ENCODE measurements around the gene NAV1. TPM values are rescaled to one million over a fixed set of nuclear protein-coding genes. Genes with fewer than 3 reads are reported as not detected.
A peak's percentile ranks its signal among the peaks of the same experiment; 100 is the strongest.

The NAV1 gene
- total and polyA plus RNA-seq, 9 of the 15 experiments (the other 6 are each of a cell fraction or from before 2014, with no cell fraction given), result 0.91 to 16.8 (median 3.2) TPM

DNA sequence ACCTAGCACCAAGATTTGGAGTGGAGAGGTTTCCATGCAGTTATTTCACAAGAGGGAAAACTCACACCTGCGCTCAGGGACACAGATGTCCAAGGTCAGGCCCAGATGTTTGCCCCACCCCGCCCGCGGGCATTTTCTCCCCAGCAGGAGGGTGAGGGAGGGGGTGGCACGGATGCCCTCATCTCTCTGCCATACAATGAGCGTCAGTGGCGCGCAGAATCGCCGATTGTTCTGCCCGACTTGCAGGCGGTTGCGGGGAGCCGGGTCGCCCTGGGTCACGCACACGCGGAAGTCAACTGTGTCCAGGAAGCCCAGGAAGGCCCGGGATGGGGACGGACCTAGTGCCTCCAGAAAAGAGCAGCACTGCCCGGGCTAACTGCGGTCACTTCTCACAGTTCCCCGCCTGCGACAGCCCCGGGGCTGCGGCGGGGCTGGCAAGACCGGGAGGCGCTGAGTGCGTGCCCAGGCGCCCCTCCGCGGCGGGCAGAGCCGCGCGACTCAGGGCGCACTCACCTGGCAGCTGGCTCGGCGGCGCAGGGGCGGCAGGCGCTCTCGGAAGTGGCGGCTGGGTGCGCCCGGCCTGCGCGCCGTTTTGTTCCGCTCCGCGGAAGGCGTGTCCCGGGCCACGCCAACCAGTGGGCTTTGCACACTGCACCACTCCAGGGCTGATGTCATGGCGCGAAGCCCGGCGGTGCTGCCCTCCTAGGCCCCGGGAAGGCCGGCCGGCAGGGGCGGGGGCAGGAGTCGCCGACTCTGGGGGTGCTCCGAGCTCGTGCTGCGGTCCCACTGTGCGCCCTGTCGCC is 32.2 kb upstream of the NAV1 start, which contains the start of gene CSRP1 (continued):
- TF ChIP-seq PML (IDR thresholded peaks at IDR 0.05; ENCODE audit: low read length), result 0 out of 2 replicates have a peak, but pooled peaks have one; percentile 18
- no peak for TF ChIP-seq ARID3A (IDR thresholded peaks at IDR 0.05; ENCODE audit: borderline replicate concordance, low read depth, low read length)
- TF ChIP-seq NFE2L1 (tag; IDR thresholded peaks at IDR 0.05; ENCODE audit: borderline replicate concordance, low read depth), result no peak
- TF ChIP-seq SMAD2 (IDR thresholded peaks at IDR 0.05; ENCODE audit: low read depth, low read length), result no peak
- no peak for TF ChIP-seq ZNF282 (CRISPR knock-in tag; IDR thresholded peaks at IDR 0.05)
- peak; percentile 77 for TF ChIP-seq ZFX (CRISPR knock-in tag; IDR thresholded peaks at IDR 0.05)
- peak; percentile 80 for TF ChIP-seq SMAD4 (CRISPR knock-in tag; conservative IDR thresholded peaks at IDR 0.05)
- TF ChIP-seq MAZ (CRISPR knock-in tag; conservative IDR thresholded peaks at IDR 0.05 in 1 of 2, IDR thresholded peaks at IDR 0.05 in 1 of 2), result peak in 1 of 2 experiments; percentile 67
- TF ChIP-seq SREBF2 (CRISPR knock-in tag; IDR thresholded peaks at IDR 0.05), result no peak
- TF ChIP-seq CXXC5 (CRISPR knock-in tag; IDR thresholded peaks at IDR 0.05), result peak; percentile 87
- TF ChIP-seq, protein P1, sequence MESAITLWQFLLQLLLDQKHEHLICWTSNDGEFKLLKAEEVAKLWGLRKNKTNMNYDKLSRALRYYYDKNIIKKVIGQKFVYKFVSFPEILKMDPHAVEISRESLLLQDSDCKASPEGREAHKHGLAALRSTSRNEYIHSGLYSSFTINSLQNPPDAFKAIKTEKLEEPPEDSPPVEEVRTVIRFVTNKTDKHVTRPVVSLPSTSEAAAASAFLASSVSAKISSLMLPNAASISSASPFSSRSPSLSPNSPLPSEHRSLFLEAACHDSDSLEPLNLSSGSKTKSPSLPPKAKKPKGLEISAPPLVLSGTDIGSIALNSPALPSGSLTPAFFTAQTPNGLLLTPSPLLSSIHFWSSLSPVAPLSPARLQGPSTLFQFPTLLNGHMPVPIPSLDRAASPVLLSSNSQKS (CRISPR knock-in tag; IDR thresholded peaks at IDR 0.05), result no peak
- TF ChIP-seq HCFC1 (IDR thresholded peaks at IDR 0.05; ENCODE audit: low read depth, low read length), result no peak
- TF ChIP-seq FUS (optimal IDR thresholded peaks at IDR 0.05; ENCODE audit: low read depth, low read length), result no peak
- TF ChIP-seq ERF (CRISPR knock-in tag; IDR thresholded peaks at IDR 0.05), result no peak
- no peak for TF ChIP-seq CBFA2T2 (conservative IDR thresholded peaks at IDR 0.05)
- no peak for TF ChIP-seq DEAF1 (CRISPR knock-in tag; IDR thresholded peaks at IDR 0.05)
- TF ChIP-seq SP1 (CRISPR knock-in tag; IDR thresholded peaks at IDR 0.05), result 0 out of 2 replicates have a peak, but pooled peaks have one; percentile 12
- TF ChIP-seq RBM15 (IDR thresholded peaks at IDR 0.05; ENCODE audit: insufficient read depth, low read length), result no peak
- no peak for TF ChIP-seq FOXJ2 (tag; IDR thresholded peaks at IDR 0.05)
- no peak for TF ChIP-seq SRSF3 (IDR thresholded peaks at IDR 0.05; ENCODE audit: insufficient read depth, low read length)
- TF ChIP-seq ZSCAN29 (IDR thresholded peaks at IDR 0.05), result no peak
- no peak for TF ChIP-seq CLOCK (CRISPR knock-in tag; IDR thresholded peaks at IDR 0.05; ENCODE audit: borderline replicate concordance)

Measured in K562 (cell line).